T-cell (primary cell): ENCODE data around the gene SFXN5. TPM values are rescaled to one million over a fixed set of nuclear protein-coding genes. Genes with fewer than 3 reads are reported as not detected.

ENCODE experiments used
- ATAC-seq, 4 experiments: fragments of 200-7000 bp in 3 of 4; fragments of 150-1000 bp in 1 of 4; cut with Tn5 transposase; replicated peaks in 1 of 4; 1 replicate in 3 of 4; 2 replicates in 1 of 4; pipeline ENCODE4 v1.10.0; 2021; ENCODE audit warnings: moderate library complexity in 3 of 4, mild to moderate bottlenecking in 2 of 4, moderate number of reproducible peaks in 1 of 4
- CTCF ChIA-PET, 2 donors: fragments of 300-600 bp; sonication (Branson Sonifier 250); formaldehyde crosslinking; loops; one replicate each; lab custom pipeline; 2022; ENCODE audit warnings: antibody characterized with exemption in 2 of 2; lab: Charles Lee
- POLR2A ChIA-PET, 2 donors: fragments of 300-600 bp; sonication (Branson Sonifier 250); formaldehyde crosslinking; loops; one replicate each; lab custom pipeline; 2022; ENCODE audit warnings: antibody characterized with exemption in 2 of 2; lab: Charles Lee
- DNase-seq, 35 experiments: peaks; one replicate each; pipeline versions ENCODE4 v3.0.0 to v3.0.0-alpha.2; 2013 to 2023
- H3K27ac ChIP-seq: one replicate; pipeline ENCODE4 v1.5.1; 2013; ENCODE audit warnings: low read length
- H3K27me3 ChIP-seq, 2 experiments: replicated peaks in 1 of 2; 1 replicate in 1 of 2; 2 replicates in 1 of 2; pipeline versions ENCODE4 v1.6.1 to v1.7.0; 2013; ENCODE audit warnings: low read length in 1 of 2, mixed read lengths in 1 of 2; ENCODE audit not compliant: control insufficient read depth in 2 of 2, insufficient read depth in 2 of 2; ENCODE audit errors: extremely low read depth in 1 of 2
- H3K36me3 ChIP-seq, 2 donors: 1 replicate in 1 of 2; 2 replicates in 1 of 2; pipeline versions ENCODE4 v1.6.1 to v1.7.0; 2013; ENCODE audit warnings: low read length in 1 of 2; ENCODE audit not compliant: control insufficient read depth in 2 of 2, insufficient read depth in 1 of 2; ENCODE audit errors: extremely low read depth in 1 of 2
- H3K4me1 ChIP-seq, 2 experiments: 1 replicate in 1 of 2; 2 replicates in 1 of 2; pipeline versions ENCODE4 v1.6.1 to v1.7.0; 2013; ENCODE audit warnings: low read length in 2 of 2, mixed read lengths in 1 of 2; ENCODE audit not compliant: insufficient read depth in 2 of 2, control insufficient read depth in 1 of 2; ENCODE audit errors: extremely low read depth in 1 of 2
- H3K4me3 ChIP-seq, 2 donors: 1 replicate in 1 of 2; 2 replicates in 1 of 2; pipeline versions ENCODE4 v1.5.1 to v1.7.0; 2013; ENCODE audit warnings: mild to moderate bottlenecking in 2 of 2, low read length in 1 of 2, moderate library complexity in 1 of 2; ENCODE audit not compliant: control insufficient read depth in 1 of 2; ENCODE audit errors: extremely low read depth in 1 of 2
- H3K9me3 ChIP-seq: 2 replicates; pipeline ENCODE4 v1.7.0; 2013
- H3K27ac Mint-ChIP-seq, 2 donors: one replicate each; pipeline ENCODE4 v1.8.0; 2020 to 2021; ENCODE audit warnings: mild to moderate bottlenecking in 2 of 2, mixed read lengths in 2 of 2
- H3K27me3 Mint-ChIP-seq, 2 donors: one replicate each; pipeline ENCODE4 v1.8.0; 2021 to 2022; ENCODE audit warnings: mixed read lengths in 2 of 2
- H3K36me3 Mint-ChIP-seq: one replicate; pipeline ENCODE4 v1.8.0; 2021; ENCODE audit warnings: mixed read lengths
- H3K4me1 Mint-ChIP-seq, 3 donors: one replicate each; pipeline ENCODE4 v1.8.0; 2020 to 2022; ENCODE audit warnings: mixed read lengths in 3 of 3, mild to moderate bottlenecking in 1 of 3
- H3K4me3 Mint-ChIP-seq, 3 donors: one replicate each; pipeline ENCODE4 v1.8.0; 2020 to 2022; ENCODE audit warnings: mild to moderate bottlenecking in 3 of 3, mixed read lengths in 3 of 3, moderate library complexity in 3 of 3
- H3K9me3 Mint-ChIP-seq, 3 donors: one replicate each; pipeline ENCODE4 v1.8.0; 2020 to 2022; ENCODE audit warnings: mixed read lengths in 3 of 3
- WGBS: methylation state at CpG from one replicate; pipeline ENCODE4 v1.1.5; 2013; ENCODE audit warnings: missing lambda C conversion rate; ENCODE audit not compliant: insufficient coverage; 5-methylcytosine and 5-hydroxymethylcytosine counted together
- total RNA-seq, 35 experiments: library from RNA in 6 of 35; stranded (reverse) in 6 of 35; fragments of 120-200 nt in 1 of 35; gene quantifications; one replicate each; pipeline versions ENCODE4 v1.2.1 to v1.2.4 and lab custom pipeline; 2013 to 2026

SFXN5 gene
- total RNA-seq, 5 donors from 2014 or later (not counting 1 experiment from before 2014, with no cell fraction given) = 6.3 to 14.2 (median 9.7) TPM

GRCh38 chr2:73034661-73035375 lies 36.7 kb downstream of the SFXN5 start:
- H3K4me3 ChIP-seq = no peak overlapping the region
- H3K4me1 ChIP-seq = no peaks in the 10 kb centered on the region
- Mint-ChIP-seq H3K4me3 (no peak overlapping the region), H3K4me1 (no peaks in the 10 kb centered on the region), H3K36me3 (peaks cover 7% of the 10 kb centered on the region), H3K27me3 (no peaks in the 10 kb centered on the region), H3K9me3 (no peaks in the 10 kb centered on the region), H3K27ac (no peak overlapping the region)
- CTCF ChIA-PET = interaction anchor here in 1 of 2 donors (0.7 kb wide), 2 partner anchors 14 to 732 kb away, joined by 8 to 11 read pairs; no protein-coding TSS in a partner anchor
- peaks cover 0 to 4% of the 10 kb centered on the region in 2 experiments for H3K27me3 ChIP-seq
- 85% methylated on average over 2 of the region's 7 CpGs for WGBS
- H3K9me3 ChIP-seq = no peaks in the 10 kb centered on the region
- POLR2A ChIA-PET = interaction anchor here in 1 of 2 donors (0.6 kb wide), 1 partner anchor 31 kb away, joined by 5 read pairs; no protein-coding TSS in a partner anchor
- no peak for DNase-seq
- ATAC-seq = no peak
- no peaks in the 10 kb centered on the region for H3K36me3 ChIP-seq
- H3K27ac ChIP-seq = no peak overlapping the region

GRCh38 chr2:73033766-73034381 lies 37.6 kb downstream of the SFXN5 start:
- no peaks in the 10 kb centered on the region for H3K36me3 ChIP-seq
- no peaks in the 10 kb centered on the region for H3K4me1 Mint-ChIP-seq
- peaks cover 2% of the 10 kb centered on the region for H3K36me3 Mint-ChIP-seq
- DNase-seq = no peak
- no peak overlapping the region for H3K4me3 Mint-ChIP-seq
- H3K9me3 Mint-ChIP-seq = no peaks in the 10 kb centered on the region
- POLR2A ChIA-PET = no interaction called here
- no peak overlapping the region for H3K4me3 ChIP-seq
- no peak overlapping the region for H3K27ac Mint-ChIP-seq
- CTCF ChIA-PET = no interaction called here
- no peak for ATAC-seq
- no peaks in the 10 kb centered on the region for H3K9me3 ChIP-seq
- H3K27ac ChIP-seq = no peak overlapping the region
- 100% methylated on average over 2 of the region's 5 CpGs for WGBS
- peaks cover 0 to 4% of the 10 kb centered on the region in 2 experiments for H3K27me3 ChIP-seq
- no peaks in the 10 kb centered on the region for H3K4me1 ChIP-seq
- H3K27me3 Mint-ChIP-seq = no peaks in the 10 kb centered on the region

- WGBS = no CpG with 5 or more reads among the region's 1 CpG
- ChIA-PET CTCF (no interaction called here), POLR2A (no interaction called here)
- ATAC-seq (no peak), DNase-seq (no peak)
- H3K9me3 ChIP-seq = no peaks in the 10 kb centered on the region
- no peak overlapping the region for H3K27ac ChIP-seq
- Mint-ChIP-seq H3K27ac (no peak overlapping the region), H3K36me3 (peaks cover 7% of the 10 kb centered on the region), H3K27me3 (no peaks in the 10 kb centered on the region), H3K4me1 (no peaks in the 10 kb centered on the region), H3K4me3 (no peak overlapping the region), H3K9me3 (no peaks in the 10 kb centered on the region)
- peaks cover 0 to 4% of the 10 kb centered on the region in 2 experiments for H3K27me3 ChIP-seq
- H3K4me1 ChIP-seq = no peaks in the 10 kb centered on the region
- no peaks in the 10 kb centered on the region for H3K36me3 ChIP-seq
- H3K4me3 ChIP-seq = no peak overlapping the region
Observed at GRCh38 chr2:73033142-73033765, 38.3 kb downstream of the SFXN5 start.

DNA sequence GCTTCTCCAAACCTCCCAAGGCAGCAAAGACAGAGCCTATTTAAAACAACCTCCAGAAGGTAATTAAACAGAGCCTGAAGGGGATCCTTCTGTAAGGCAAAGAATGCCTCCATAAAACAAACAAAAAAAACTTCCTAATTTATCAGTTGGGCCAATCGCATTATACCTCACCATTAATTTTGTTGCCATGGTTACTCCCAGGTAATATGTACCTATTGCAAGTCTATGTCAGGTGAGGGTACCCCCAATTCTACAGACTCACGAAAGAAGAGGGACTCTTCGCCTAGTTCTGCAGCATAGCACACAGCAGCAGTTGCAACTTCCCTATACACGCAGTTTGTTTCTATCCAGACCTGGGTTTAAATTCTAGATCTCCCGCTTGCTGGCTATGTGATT lies 38.8 kb downstream of the SFXN5 start:
- no peaks in the 10 kb centered on the region for H3K4me1 Mint-ChIP-seq
- H3K27me3 Mint-ChIP-seq = no peaks in the 10 kb centered on the region
- Histone ChIP-seq H3K4me3 (no peak overlapping the region), H3K27ac (no peak overlapping the region), H3K27me3 (peaks cover 0 to 4% of the 10 kb centered on the region in 2 experiments), H3K9me3 (no peaks in the 10 kb centered on the region), H3K4me1 (no peaks in the 10 kb centered on the region), H3K36me3 (no peaks in the 10 kb centered on the region)
- no peak for DNase-seq
- WGBS = 87% methylated on average over 3 of the region's 5 CpGs
- peaks cover 12% of the 10 kb centered on the region for H3K36me3 Mint-ChIP-seq
- H3K4me3 Mint-ChIP-seq = no peak overlapping the region
- H3K9me3 Mint-ChIP-seq = no peaks in the 10 kb centered on the region
- ChIA-PET CTCF (no interaction called here), POLR2A (no interaction called here)
- ATAC-seq = no peak
- H3K27ac Mint-ChIP-seq = no peak overlapping the region

GRCh38 chr2:73031725-73032701 lies 39.5 kb downstream of the SFXN5 start:
- Histone ChIP-seq H3K4me3 (no peak overlapping the region), H3K9me3 (no peaks in the 10 kb centered on the region), H3K27ac (no peak overlapping the region), H3K36me3 (no peaks in the 10 kb centered on the region), H3K27me3 (peaks cover 0 to 4% of the 10 kb centered on the region in 2 experiments), H3K4me1 (no peaks in the 10 kb centered on the region)
- no peaks in the 10 kb centered on the region for H3K4me1 Mint-ChIP-seq
- peaks cover 12% of the 10 kb centered on the region for H3K36me3 Mint-ChIP-seq
- no peak overlapping the region for H3K27ac Mint-ChIP-seq
- DNase-seq (no peak), ATAC-seq (no peak)
- H3K9me3 Mint-ChIP-seq = no peaks in the 10 kb centered on the region
- WGBS = 83% methylated on average over 3 of the region's 10 CpGs
- ChIA-PET CTCF (no interaction called here), POLR2A (no interaction called here)
- H3K4me3 Mint-ChIP-seq = no peak overlapping the region
- no peaks in the 10 kb centered on the region for H3K27me3 Mint-ChIP-seq
